ENCODE data around the gene SIPA1L3. TPM values are rescaled to one million over a fixed set of nuclear protein-coding genes. Genes with fewer than 3 reads are reported as not detected.

The SIPA1L3 gene
- total and polyA plus RNA-seq, 9 of the 15 experiments (the other 6 are each of a cell fraction or from before 2014, with no cell fraction given), result 0.01 to 6.1 (median 2.5) TPM

- TF ChIP-seq TBL1XR1 (IDR thresholded peaks at IDR 0.05; ENCODE audit: low read length in 2 of 2), result no peak
- no peak for TF ChIP-seq HMG20A (CRISPR knock-in tag; conservative IDR thresholded peaks at IDR 0.05)
- TF ChIP-seq RBM25 (IDR thresholded peaks at IDR 0.05; ENCODE audit: low read depth, low read length, severe bottlenecking), result peak; percentile 33
- no peak for TF ChIP-seq ZBTB2 (IDR thresholded peaks at IDR 0.05)
- no peak; the same call in 1 of the 2 replicates for TF ChIP-seq SMAD4 (CRISPR knock-in tag; conservative IDR thresholded peaks at IDR 0.05)
- no peak for TF ChIP-seq BCLAF1 (IDR thresholded peaks at IDR 0.05; ENCODE audit: borderline replicate concordance in 1 of 2, control insufficient read depth in 1 of 2, low read depth in 2 of 2, low read length in 1 of 2)
- TF ChIP-seq ELF1 (tag; IDR thresholded peaks at IDR 0.05), result no peak
- TF ChIP-seq ZNF140 (CRISPR knock-in tag; IDR thresholded peaks at IDR 0.05), result no peak
- TF ChIP-seq ZNF41 (CRISPR knock-in tag; conservative IDR thresholded peaks at IDR 0.05), result no peak
- TF ChIP-seq BRCA1 (IDR thresholded peaks at IDR 0.05), result no peak
- no peak for TF ChIP-seq BRCA1 (CRISPR knock-in tag; IDR thresholded peaks at IDR 0.05)
- TF ChIP-seq ATF1 (CRISPR knock-in tag; IDR thresholded peaks at IDR 0.05), result no peak
- peak; percentile 47 for TF ChIP-seq ATF1 (tag; IDR thresholded peaks at IDR 0.05)
- no peak for TF ChIP-seq ZNF639 (CRISPR knock-in tag; conservative IDR thresholded peaks at IDR 0.05 in 1 of 2, IDR thresholded peaks at IDR 0.05 in 1 of 2)
- TF ChIP-seq CEBPG (CRISPR knock-in tag; IDR thresholded peaks at IDR 0.05), result no peak
- no peak for TF ChIP-seq CEBPG (tag; conservative IDR thresholded peaks at IDR 0.05 in 1 of 2, IDR thresholded peaks at IDR 0.05 in 1 of 2)
- TF ChIP-seq ZNF586 (CRISPR knock-in tag; conservative IDR thresholded peaks at IDR 0.05), result no peak
- TF ChIP-seq TSHZ1 (CRISPR knock-in tag; IDR thresholded peaks at IDR 0.05), result no peak
- TF ChIP-seq XRCC5 (IDR thresholded peaks at IDR 0.05; ENCODE audit: low read depth, low read length), result no peak
- TF ChIP-seq DACH1 (IDR thresholded peaks at IDR 0.05; ENCODE audit: partially characterized antibody), result peak; percentile 81
- no peak for TF ChIP-seq NFATC3 (IDR thresholded peaks at IDR 0.05)
Observed at GRCh38 chr19:37943480-37943879, 36.5 kb downstream of the SIPA1L3 start (continued).

Data from K562 (cell line).